ENCODE data around the gene PRKACB.

Gene PRKACB

DNA sequence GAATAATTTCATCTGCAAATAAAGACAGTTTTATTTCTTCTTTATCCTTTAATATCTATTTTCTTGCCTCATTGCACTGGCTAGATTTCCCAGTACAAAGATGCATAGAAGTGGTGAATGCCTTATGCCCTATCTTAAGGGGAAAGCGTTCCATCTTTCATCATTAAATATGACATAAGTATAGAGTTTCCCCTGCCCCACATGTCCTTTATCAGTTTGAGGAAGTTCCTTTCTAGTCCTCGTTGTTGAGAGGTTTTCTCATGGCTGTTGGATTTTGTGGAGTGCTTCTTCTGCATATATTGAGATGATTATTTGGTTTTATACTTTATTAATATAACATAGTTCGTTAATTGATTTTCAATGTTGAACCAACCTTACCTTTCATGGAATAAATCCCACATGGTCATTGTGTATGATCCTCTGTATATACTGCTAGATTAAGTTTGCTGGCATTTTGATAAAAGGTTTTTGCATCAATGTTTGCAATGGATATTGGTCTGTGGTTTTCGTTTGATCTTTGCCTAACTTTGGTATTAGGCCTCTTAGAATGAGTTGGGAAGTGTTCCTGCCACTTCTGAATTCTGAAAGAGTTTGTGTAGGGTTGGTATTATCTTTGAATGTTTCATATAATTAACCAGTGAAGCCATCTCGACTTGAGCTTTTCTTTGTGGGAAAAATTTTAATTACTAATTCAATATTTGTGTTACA lies 15.6 kb downstream of the PRKACB start:
- peak; percentile 92 for DNase-seq

DNA sequence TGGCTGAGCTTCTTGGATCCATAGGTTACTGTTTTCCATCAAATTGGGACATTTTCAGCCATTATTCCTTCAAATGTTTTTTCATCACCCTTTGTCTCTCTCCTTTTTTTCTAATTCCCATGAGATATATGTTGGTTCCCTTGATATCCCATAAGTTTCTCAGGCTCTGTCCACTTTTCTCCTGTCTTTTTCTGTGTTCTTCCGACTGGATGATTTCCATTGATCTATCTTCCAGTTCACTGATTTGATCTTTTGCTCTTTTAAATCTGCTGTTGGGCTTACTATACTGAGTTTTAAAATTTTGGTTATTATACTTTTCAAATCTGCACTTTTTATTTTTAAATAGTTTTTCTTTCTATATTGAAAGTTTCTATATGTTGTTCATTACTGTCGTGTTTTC lies 18.2 kb downstream of the PRKACB start:
- DNase-seq, result no peak

DNA sequence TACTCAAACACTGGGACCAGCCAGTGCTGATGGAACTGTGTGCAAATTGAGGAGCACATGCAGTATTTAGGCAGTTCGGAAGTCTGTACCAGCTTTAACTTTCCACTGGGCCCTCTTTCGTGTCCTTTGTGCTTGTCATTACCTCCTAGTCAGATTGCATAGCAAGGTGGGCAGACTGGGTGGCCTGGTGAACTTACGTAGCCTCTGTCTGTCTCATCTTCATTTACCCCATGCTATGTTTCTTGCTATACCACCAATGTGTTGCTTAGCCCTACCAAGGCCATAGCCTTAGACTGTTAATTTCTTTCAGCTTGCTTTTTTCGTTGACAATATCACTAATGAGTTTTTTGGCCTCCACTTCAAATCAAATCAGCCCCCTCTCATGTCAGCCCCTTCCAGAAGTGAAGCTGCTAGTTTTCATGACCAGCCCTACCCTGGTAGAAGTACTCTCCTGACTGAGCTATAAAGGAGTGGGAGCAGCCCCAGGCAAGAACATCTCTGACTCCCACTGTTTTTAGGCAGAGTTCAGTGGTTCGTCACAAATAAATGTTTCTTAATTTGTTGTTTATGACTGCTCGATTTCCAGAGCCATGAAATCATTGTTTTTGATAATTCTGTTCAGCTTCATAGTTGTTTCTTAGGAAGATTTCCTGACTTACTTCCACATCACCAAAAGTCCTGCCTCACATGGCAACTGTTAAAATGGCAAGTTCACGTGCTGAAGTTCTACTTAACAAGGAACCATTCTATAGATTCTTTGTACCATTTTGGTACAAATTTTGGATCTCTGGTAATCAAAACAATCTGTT lies 19.3 kb downstream of the PRKACB start:
- DNase-seq, result peak; percentile 71

DNA sequence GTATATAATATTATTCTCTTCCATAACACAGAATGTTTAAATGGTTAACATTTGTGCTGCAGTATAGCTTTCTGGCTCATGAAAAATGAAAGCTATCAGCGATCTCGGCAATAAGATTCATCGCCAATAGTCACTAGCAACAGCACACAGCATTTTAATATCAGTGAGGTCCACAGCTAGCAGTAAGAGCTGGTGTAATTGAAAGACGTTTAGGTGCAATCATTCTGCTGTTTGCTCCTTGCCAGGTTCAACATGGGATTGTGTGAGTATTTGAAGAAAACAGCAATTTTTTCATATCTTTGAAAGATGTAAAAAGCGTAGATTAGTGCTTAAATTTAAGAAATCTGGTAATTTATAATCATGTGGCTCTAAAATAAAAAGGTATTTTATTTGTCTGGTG lies 20.1 kb downstream of the PRKACB start:
- peak; percentile 80 for DNase-seq

DNA sequence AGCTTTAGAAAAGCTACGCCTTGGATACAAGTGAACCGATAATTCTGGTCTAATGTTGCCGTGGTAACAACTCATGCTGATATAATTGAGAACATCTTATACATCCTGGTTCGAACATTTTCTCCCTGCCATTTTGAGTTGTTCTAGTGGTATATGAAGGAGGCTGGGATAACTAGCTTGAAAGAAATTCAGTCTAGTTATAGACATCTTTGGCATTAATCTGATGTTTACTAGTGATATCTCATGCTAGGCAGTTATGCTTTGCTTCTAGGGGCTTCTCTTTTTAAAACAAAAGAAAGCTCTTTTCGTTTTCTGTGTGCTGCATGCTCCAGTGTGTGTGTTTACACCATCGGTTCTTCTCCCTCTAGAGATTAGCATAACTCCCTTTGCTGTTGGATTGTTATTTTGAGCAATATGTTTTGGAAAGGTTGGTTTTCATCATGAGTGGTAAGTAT lies 20.5 kb downstream of the PRKACB start:
- peak; percentile 80 for DNase-seq

DNA sequence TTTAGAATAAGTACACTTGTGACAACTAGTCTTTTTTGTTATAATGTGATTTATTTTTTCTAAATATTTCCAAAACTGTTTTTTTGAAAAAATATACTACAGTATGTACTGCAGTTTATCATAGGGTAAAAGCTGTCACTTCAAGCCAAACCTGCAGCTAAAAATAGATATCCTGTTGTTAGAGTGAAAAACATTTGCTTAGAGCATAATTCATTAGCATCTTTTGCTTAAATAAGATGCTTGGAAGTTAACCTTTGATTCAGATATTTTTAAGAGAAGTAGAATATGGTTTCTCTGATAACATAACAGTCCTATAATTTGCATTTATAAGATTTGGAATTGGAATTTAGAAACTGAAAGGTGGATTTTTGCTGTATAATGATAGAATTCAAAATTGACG lies 21.5 kb downstream of the PRKACB start:
- peak; percentile 34 for DNase-seq

DNA sequence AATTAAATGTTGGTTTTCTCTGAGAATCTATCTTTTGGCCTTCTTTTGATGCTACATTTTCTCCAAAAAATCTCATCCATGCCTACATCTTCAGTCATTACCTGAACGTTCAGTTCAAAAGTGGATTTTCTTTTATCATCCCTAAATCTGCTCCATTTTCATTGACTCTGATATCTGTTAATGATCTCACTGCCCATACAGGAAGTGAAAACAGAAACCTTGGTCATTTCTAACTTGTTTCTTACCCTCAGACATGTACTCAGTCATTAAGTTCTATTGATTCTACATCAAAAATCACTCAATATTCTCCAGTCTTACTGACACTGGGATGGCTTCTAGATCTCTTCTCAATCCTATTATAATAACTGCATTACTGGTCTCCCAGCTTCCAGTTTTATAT lies 22.7 kb downstream of the PRKACB start:
- peak; percentile 39 for DNase-seq

DNA sequence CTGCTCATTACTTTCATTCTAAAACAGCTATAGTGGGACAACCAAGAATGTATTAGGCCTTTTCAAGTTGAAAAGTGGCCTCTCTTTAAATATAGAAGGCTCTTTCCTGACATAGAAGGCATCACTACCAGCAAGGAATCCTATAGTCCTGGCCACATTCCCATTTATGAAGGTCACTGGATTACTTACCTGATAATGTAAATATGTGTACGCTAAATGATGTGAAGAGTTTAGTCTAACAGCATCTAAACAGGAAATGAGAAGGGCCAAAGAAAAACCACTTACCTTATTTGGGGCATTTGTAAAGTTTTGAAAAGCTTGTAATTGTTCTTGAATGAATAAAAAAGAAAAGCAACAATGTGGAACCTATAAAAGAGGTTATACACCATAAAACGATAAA lies 24.7 kb downstream of the PRKACB start:
- DNase-seq, result no peak

DNA sequence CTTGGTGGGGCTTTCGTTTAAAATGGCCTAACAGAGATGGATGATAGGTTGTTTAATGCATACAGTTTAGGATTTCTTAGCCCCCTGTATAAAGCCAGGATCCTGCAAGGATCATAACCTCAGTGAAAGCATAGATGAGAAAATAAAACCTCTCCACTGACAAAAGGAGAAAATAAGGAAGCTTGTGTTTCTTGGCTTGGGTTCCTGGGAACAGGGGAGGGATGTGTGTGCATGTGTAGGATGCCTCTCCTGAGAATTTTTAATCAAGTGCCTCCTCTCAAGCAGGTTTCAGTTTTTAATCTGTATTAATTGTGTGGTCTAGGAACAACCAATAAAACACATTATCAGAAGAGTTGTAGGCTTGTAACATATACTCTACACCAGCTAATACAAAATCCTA lies 26.1 kb downstream of the PRKACB start:
- DNase-seq, result no peak

DNA sequence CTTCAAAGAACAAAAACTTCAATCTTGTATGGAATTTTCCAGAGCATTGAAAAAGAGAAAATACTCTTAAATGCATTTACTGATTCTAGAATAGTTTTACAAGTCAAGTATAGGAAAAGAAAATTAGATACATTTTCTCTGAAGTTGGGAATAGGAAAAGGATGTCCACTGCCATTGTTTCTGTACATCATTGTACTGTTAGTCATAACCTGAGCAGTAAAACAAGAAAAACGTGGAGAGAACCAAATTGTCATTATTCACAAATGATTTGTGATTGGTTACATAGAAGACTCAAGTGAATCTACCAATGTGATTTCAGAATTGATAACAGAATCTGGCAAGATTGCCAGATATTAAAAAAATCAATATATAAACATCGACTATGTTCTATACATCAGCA lies 27.4 kb downstream of the PRKACB start:
- no peak for DNase-seq

DNA sequence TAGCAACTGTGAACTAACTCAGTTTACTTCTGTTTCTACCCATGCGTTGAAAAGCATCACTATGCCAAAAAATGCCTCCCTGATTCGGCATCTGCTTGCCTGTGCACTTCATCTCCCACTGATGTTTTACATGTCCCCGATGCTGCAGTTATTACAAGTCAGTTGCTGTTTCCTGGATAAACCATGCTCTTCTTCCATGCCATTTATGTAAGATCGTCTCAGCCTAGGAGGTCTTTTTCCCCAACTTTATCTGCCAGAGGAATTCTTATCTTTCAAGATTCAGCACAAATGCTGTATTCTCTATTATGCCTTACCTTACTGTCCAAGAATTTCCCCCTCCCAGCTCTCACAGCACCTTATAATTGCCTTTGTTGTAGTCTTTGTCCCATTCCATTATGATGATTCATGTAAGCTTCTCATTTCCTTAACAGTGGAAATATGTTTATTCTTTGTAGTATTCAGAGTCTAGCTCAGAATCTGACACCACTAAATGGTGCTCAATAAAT lies 30.0 kb downstream of the PRKACB start:
- DNase-seq, result no peak

DNA sequence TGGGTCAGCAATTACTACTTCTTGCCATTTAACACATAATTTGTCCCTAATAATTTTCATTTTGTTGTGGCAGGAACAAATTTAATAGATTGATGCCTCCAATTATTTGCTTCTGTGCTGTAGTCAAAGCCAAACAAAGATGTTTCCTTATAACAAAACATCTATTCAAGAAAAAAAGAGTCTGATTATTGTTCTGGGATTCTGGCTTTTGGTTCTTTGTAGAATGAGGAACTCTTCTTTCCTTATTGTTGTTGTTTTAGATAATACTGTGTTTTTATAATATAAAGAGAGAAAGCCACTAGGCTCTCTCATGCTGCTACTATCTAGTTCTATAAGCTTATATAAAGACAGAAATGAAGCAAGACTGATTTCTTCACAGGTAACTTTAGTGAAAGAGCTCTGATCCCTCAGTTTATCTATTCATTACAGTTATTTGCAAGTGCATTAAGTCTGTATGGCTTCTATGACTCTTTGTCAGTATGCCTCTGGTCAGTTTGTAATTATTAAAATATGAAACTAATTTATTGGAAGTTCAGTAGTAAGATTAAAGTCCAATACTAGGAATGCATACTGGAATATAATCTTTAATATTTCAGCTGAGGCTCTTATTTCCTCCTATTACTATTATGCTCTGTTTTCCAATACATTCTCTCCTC lies 37.4 kb downstream of the PRKACB start:
- DNase-seq, result no peak

DNA sequence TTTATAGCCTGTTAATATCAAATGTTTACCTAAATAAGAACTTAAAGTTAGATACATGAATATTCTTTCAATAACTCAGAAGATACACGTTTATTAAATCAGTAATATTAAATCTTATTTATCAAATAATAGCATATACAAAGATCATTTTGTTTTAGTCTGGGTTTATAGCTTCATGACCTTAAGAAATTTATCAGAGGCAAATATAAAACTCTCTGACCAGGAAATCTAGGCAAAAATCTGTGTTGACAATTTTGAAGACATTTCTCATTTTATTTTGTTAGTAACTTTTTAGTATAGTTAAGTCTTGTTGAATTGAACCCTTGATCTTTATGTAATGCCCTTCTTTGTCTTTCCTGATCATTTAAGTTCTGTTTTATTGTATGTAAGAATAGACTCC lies 46.4 kb downstream of the PRKACB start:
- DNase-seq, result no peak

DNA sequence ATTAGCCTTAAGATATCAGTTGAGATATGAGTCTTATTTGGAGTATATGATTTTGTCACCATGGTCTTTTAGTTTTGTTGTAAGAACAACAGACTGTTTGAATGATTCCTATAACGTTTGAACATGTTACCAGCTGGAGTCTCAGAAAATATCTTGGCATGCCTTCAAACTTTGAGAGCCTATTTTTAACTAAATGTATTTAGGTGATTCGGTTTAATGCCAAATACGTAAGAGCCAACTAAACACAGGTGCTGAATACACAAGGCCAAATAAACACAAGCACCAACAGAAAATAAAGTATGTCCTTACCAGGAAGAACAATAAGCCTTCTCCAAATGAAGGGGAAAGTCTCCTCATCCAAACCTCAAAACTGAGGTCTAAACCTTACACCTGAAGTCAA lies 48.6 kb downstream of the PRKACB start:
- no peak for DNase-seq

DNA sequence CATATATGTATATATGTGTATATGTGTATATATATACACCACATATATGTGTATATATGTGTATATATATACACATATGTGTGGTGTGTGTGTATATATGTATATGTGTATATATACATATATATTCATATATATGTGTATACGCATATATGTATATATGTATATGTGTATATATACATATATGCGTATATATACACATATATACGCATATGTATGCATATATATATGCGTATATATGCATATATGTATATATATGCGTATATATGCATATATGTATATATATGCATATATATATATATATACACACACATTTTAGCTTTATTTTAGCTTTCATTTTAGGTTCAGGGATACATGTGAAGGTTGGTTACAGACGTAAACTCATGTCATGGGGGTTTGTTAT lies 54.8 kb downstream of the PRKACB start:
- no peak for DNase-seq

DNA sequence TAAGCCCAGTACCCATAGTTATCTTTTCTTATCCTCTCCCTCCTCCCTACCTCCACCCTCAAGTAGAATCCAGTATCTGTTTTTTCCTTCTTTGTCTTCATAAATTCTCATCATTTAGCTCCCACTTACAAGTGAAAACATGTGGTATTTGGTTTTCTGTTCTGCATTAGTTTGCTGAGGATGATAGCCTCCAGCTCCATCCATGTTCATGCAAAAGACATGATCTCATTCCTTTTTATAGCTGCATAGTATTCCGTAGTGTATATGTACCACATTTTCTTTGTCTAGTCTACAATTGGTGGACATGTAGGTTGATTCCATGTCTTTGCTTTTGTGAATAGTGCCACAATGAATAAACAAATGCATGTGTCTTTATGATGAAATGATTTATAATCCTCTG lies 55.2 kb downstream of the PRKACB start:
- DNase-seq, result no peak

DNA sequence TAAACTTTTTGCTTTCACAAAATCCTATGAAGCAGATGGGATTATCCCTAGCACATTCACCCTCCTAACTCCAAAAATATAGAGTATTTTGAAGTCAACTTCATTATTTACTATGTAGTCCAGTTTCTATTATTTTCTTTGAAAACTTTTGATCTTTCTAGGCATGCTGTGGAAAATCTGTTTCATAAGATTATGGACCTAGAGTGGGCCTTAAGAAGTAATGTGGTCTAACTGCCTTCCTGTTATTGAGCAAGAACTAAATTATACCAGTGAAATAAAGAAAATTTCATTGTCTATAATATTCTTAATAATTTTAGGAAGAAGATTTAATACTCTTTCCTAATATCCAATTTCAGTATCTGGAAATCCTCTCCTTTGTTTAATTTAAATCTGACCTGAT lies 58.1 kb downstream of the PRKACB start:
- peak; percentile 78 for DNase-seq

DNA sequence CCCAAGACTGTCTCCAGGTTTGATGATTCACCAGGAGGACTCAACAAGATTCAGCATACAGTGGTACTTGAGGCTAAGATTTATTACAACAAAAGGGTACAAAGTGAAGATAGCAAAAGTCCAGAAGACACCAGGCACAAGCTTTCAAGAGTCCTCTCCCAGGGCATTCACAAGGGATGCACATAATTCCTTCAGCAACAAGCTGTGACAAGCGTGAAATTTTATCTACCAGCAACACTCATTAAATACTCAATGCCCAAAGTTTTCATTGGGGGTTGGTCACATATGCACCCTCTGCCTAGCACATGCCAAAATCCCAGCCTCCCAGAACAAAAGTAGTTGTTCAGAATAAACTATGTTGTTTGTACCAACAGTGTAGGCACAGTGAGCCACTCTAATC lies 62.3 kb downstream of the PRKACB start:
- no peak for DNase-seq

DNA sequence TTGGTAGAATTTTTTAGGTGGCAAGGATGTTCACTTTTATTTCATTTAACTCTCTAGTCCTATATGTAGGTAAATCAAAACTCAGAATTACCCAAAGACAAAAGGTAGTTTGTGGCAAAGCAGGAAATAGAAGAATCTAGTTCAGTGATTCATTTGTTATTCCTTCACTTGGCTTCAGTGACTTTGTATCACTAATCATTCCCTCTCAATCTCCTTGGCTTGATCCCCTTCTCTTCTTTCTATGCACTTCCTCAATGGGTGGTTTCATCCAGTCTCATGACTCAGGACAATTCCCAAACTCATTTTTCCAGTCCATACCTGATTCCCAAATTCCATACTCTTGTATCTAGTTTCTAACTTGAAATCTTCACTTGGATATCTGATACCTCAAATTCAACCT lies 64.9 kb downstream of the PRKACB start:
- DNase-seq, result no peak

DNA sequence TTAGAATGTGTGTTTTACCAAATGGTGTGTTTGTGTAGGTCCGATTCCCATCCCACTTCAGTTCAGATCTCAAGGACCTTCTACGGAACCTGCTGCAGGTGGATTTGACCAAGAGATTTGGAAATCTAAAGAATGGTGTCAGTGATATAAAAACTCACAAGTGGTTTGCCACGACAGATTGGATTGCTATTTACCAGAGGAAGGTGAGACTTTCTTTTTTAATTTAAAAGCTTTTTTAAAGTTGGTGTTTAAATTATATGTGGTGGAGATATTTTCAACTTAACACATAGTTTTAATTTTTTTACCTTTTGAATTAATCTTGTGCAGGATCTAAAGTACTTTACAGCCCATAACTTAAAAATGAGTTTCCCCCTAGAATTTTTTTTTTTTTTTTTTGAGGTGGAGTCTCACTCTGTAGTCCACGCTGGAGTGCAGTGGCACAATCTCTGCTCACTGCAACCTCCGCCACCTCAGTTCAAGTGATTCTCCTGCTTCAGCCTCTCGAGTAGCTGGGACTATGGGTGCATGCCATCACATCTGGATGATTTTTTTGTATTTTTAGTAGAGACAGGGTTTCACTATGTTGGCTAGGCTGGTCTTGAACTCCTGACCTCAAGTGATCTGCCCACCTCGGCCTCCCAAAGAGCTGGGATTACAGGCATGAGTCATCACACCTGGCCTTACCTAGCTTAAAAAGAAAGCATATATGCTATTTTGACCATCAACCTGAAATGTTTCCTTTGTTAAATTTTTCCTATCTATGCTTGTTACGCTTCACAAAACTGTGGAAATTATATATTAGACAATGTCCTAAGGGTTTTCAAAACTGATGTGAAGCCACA lies 70.3 kb downstream of the PRKACB start:
- no peak for DNase-seq

DNA sequence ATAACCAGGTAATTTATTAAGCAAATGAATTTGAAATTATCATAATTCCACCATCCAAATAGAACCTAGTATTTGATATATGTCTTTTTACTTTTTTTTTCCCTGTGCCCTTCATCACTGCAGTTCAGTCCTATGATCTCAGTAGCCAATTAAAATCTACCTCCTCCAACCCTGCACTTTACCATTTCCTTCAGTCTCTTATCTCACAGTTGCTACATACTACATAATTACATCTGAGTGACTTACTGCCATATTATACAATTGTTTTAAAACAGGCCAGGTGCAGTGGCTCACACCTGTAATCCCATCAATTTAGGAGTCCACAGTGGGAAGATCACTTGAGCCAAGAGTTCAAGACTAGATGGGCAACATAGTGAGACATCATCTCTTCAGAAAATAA lies 73.2 kb downstream of the PRKACB start:
- DNase-seq, result no peak

DNA sequence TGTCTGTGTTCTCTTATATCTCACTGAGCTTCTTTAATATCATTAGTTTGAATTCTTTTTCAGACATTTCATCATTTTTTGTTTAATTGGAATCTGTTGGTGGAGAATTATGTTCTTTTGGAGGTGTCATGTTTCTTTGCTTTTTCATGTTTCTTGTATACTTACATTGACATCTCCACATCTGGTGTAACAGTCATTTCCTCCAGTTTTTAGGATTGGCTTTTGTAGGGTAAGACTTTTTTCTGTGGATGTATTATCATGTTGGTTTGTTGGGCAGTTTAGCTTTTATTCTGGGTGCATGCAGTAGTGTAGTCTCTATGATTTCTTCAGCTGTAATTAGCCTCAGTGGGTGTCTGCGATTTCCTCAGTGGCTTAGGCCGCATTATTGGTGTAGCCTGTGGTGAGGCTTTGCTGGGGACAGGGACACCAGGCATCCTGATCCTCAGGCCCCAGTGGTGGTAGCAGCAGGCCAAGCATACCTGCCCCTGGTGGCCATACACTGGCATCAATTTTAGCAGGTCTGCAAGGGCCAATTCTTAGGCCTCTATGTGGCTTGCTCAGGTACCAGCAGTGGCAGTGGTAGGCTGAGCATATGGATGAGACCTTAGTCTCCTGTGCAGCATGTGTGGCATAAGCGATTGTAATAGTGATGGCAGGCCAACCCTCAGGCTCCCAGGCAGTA lies 79.8 kb downstream of the PRKACB start:
- DNase-seq, result no peak
